ENCODE results near the gene GPD2. TPM values are rescaled to one million over a fixed set of nuclear protein-coding genes. Genes with fewer than 3 reads are reported as not detected.

The GPD2 gene
- total RNA-seq, 1 donor from 2014 or later: 76.9 TPM

DNA sequence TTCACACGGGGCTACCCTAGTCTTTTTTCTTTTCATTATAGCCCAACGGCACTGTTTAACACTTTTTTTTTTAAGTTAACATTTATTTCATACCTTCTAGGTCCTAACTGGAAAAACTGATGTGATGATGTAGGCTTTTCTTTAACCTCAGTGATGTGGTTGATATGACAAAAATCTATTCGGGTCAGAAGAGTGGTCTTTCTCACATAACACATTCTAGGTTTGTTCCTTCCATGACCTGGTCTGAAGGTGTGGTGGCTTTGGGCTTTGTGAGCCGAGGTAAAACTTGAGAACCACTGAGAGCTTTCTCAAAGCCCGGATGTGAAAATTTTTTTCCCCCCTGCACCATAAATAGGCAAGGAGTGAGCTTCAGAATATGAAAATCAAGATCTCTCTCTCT is 44.2 kb downstream of the GPD2 start:
- TF ChIP-seq, protein P1, sequence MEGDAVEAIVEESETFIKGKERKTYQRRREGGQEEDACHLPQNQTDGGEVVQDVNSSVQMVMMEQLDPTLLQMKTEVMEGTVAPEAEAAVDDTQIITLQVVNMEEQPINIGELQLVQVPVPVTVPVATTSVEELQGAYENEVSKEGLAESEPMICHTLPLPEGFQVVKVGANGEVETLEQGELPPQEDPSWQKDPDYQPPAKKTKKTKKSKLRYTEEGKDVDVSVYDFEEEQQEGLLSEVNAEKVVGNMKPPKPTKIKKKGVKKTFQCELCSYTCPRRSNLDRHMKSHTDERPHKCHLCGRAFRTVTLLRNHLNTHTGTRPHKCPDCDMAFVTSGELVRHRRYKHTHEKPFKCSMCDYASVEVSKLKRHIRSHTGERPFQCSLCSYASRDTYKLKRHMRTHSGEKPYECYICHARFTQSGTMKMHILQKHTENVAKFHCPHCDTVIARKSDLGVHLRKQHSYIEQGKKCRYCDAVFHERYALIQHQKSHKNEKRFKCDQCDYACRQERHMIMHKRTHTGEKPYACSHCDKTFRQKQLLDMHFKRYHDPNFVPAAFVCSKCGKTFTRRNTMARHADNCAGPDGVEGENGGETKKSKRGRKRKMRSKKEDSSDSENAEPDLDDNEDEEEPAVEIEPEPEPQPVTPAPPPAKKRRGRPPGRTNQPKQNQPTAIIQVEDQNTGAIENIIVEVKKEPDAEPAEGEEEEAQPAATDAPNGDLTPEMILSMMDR (IDR thresholded peaks at IDR 0.05; ENCODE audit: insufficient read depth, low read length, severe bottlenecking): no peak
- Histone ChIP-seq H3K27me3 (ENCODE audit: control insufficient read depth, insufficient read depth, low read length) (no peaks in the 10 kb centered on the region), H3K4me3 (ENCODE audit: low read depth, low read length) (no peak overlapping the region), H3K36me3 (ENCODE audit: control insufficient read depth, insufficient read depth, low read length) (no peaks in the 10 kb centered on the region)
- no peak for DNase-seq (ENCODE audit: low read depth)
- FAIRE-seq: no peak

DNA sequence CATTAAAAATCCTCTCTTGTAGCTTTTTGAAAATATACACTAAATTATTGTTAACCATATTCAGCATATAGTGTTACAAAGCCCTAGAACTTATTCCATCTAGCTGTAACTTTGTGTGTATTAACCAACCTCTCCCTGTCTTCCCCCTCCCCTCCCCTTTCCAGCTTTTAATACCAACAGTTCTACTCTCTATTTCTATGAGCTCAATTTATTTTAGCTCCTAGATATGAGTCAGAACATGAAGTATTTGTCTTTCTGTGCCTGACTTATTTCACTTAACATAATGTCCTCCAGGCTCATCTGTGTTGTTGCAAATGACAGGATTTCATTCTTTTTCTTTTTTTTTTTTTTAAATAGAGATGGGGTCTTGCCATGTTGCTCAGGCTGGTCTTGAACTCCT is 45.1 kb downstream of the GPD2 start:
- no peaks in the 10 kb centered on the region for H3K27me3 ChIP-seq (ENCODE audit: control insufficient read depth, insufficient read depth, low read length)
- H3K36me3 ChIP-seq (ENCODE audit: control insufficient read depth, insufficient read depth, low read length): no peaks in the 10 kb centered on the region
- no peak for DNase-seq (ENCODE audit: low read depth)
- TF ChIP-seq, protein P1 (IDR thresholded peaks at IDR 0.05; ENCODE audit: insufficient read depth, low read length, severe bottlenecking): no peak
- no peak for FAIRE-seq
- H3K4me3 ChIP-seq (ENCODE audit: low read depth, low read length): no peak overlapping the region

DNA sequence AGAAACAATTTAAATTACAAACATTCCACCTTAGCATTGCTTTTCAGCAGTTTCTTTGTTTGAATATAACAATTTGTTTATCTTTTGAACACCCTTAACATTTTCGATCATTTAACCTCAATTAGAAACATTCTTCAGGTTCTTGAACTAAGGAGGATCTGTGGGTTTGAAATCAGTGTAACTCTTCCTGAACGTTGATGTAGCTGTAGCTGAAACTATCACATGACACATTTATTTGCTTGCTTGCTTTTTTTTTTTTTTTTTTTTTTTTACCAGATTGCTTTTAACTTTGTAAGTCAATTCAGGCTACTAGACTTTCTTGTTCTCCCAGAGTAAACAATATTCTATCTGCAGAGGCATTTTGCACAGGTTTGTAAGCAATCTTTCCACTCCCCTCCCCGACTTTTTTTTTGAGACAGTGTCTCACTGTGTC is 47.6 kb downstream of the GPD2 start:
- no peak for FAIRE-seq
- Histone ChIP-seq H3K36me3 (ENCODE audit: control insufficient read depth, insufficient read depth, low read length) (no peaks in the 10 kb centered on the region), H3K4me3 (ENCODE audit: low read depth, low read length) (no peak overlapping the region), H3K27me3 (ENCODE audit: control insufficient read depth, insufficient read depth, low read length) (no peaks in the 10 kb centered on the region)
- peak; percentile 26 for DNase-seq (ENCODE audit: low read depth)
- TF ChIP-seq, protein P1 (IDR thresholded peaks at IDR 0.05; ENCODE audit: insufficient read depth, low read length, severe bottlenecking): no peak

DNA sequence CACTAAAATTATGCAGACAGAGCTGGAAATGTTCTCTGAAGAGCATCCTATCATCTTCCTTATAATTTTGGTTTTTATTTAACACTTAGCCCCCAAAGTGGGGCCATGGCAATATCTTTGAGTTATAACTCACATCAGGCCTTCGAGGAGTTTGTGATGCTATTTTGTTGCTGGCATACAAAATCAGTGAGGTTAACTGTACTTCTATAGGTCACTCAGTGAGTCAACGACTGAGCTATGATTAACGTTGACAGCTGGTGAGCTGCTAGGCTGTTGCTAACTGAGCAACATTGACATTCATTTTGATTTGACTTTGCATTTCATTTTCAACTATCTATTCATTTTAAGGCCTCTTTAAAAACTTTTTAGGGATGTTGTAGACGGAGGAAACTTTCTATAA is 50.0 kb downstream of the GPD2 start:
- H3K36me3 ChIP-seq (ENCODE audit: control insufficient read depth, insufficient read depth, low read length): no peaks in the 10 kb centered on the region
- no peak for FAIRE-seq
- no peaks in the 10 kb centered on the region for H3K27me3 ChIP-seq (ENCODE audit: control insufficient read depth, insufficient read depth, low read length)
- DNase-seq (ENCODE audit: low read depth): peak; percentile 53
- TF ChIP-seq, protein P1 (IDR thresholded peaks at IDR 0.05; ENCODE audit: insufficient read depth, low read length, severe bottlenecking): no peak
- H3K4me3 ChIP-seq (ENCODE audit: low read depth, low read length): no peak overlapping the region

DNA sequence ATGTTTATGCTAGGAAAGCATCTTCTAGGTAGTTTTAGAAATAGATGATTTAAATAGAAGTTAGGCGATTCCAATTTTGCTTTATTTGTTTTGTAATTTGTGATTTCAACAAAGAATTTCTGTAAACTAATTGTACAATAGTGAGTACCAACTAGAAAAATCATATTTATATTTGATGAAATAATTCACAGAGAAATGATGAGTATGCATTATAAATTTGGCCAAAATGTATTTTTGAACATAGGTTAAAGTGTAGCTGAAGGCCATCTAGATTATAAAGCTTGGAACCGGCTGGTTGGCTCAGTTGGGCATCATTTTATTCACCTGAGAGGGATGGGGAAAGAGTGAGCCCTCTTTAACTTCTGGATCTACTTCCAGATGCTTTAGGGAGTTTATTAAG is 50.4 kb downstream of the GPD2 start:
- no peak for FAIRE-seq
- TF ChIP-seq, protein P1 (IDR thresholded peaks at IDR 0.05; ENCODE audit: insufficient read depth, low read length, severe bottlenecking): no peak
- no peak for DNase-seq (ENCODE audit: low read depth)
- Histone ChIP-seq H3K36me3 (ENCODE audit: control insufficient read depth, insufficient read depth, low read length) (no peaks in the 10 kb centered on the region), H3K27me3 (ENCODE audit: control insufficient read depth, insufficient read depth, low read length) (no peaks in the 10 kb centered on the region), H3K4me3 (ENCODE audit: low read depth, low read length) (no peak overlapping the region)

DNA sequence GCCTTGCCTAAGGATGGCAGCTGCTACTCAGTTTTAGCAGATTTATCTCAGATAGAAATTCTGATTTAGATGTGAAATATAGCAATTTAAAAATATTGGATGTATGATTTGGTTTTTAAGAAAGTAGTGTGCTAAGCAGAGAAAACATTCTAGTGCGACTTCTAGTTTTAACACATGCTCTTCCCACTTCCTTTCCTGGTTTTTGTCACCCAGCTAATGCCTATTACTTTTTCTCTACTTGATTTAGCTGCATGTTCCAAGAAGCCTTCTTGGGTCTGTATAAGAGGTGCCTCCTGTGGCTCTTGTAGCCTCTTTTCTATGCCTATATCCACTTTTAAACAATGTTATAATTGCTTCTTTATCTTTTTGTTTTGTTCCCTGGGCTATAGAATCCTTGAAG is 53.0 kb downstream of the GPD2 start:
- no peak for DNase-seq (ENCODE audit: low read depth)
- H3K27me3 ChIP-seq (ENCODE audit: control insufficient read depth, insufficient read depth, low read length): no peaks in the 10 kb centered on the region

More for the DNA sequence above, 53.0 kb downstream of the GPD2 start:
- FAIRE-seq: no peak
- no peaks in the 10 kb centered on the region for H3K36me3 ChIP-seq (ENCODE audit: control insufficient read depth, insufficient read depth, low read length)
- TF ChIP-seq, protein P1 (IDR thresholded peaks at IDR 0.05; ENCODE audit: insufficient read depth, low read length, severe bottlenecking): no peak
- H3K4me3 ChIP-seq (ENCODE audit: low read depth, low read length): no peak overlapping the region
